Nephron (organoid): ENCODE measurements around the gene TRIM6.
"Not testable (repeated sequence)": the region's sequence is repeated elsewhere in the genome, so short reads cannot be mapped to it uniquely, and the experiment has no call there.

ENCODE experiments used
- H3K27ac Mint-ChIP-seq, 3 experiments: 2 replicates each; pipeline ENCODE4 v1.8.0; 2020; ENCODE audit warnings: mixed read lengths in 3 of 3, mild to moderate bottlenecking in 2 of 3, moderate library complexity in 1 of 3
- H3K27me3 Mint-ChIP-seq: 2 replicates; pipeline ENCODE4 v1.8.0; 2021; ENCODE audit warnings: low read depth, mild to moderate bottlenecking, moderate library complexity, mixed read lengths
- H3K36me3 Mint-ChIP-seq: 2 replicates; pipeline ENCODE4 v1.8.0; 2020; ENCODE audit warnings: low read depth, mixed read lengths
- H3K4me1 Mint-ChIP-seq: 2 replicates; pipeline ENCODE4 v1.8.0; 2020; ENCODE audit warnings: mixed read lengths
- H3K4me3 Mint-ChIP-seq, 3 experiments: 2 replicates each; pipeline ENCODE4 v1.8.0; 2020; ENCODE audit warnings: mild to moderate bottlenecking in 3 of 3, mixed read lengths in 3 of 3, moderate library complexity in 2 of 3
- H3K9me3 Mint-ChIP-seq: 2 replicates; pipeline ENCODE4 v1.8.0; 2020; ENCODE audit warnings: mixed read lengths
- CTCF ChIP-seq, 3 experiments: fragments of 200-600 bp; sonication (generic); IDR thresholded peaks; one replicate each; pipeline ENCODE4 v1.5.0; 2021; ENCODE audit warnings: antibody characterized with exemption in 3 of 3; ENCODE audit not compliant: unreplicated experiment in 3 of 3

Gene TRIM6

GRCh38 chr11:5631969-5632635, 35.7 kb downstream of the TRIM6 start:
- Mint-ChIP-seq H3K27me3 (no peaks in the 10 kb centered on the region), H3K4me3 (no peak overlapping the region), H3K27ac (no peak overlapping the region), H3K36me3 (peaks cover 16% of the 10 kb centered on the region), H3K9me3 (no peaks in the 10 kb centered on the region), H3K4me1 (no peaks in the 10 kb centered on the region)
- no peak for TF ChIP-seq CTCF (IDR thresholded peaks at IDR 0.05; ENCODE audit: unreplicated experiment in 3 of 3)

DNA sequence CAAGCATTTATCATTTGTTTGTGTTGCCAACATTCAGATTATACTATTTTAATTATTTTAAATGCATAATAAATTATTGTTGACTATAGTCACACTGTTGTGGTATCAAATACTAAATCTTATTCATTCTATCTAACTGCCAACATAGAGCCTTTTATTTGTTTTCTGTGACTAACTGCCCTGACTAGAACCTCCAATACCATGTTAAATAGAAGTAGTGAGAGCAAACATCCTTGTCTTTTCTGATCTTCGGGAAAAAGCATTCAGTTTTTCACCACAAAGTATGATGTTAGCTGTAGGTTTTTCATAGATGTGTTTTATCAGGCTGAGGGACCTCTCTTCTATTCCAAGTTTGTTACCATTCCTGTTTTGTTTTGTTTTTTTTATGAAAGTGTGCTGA, 43.5 kb downstream of the TRIM6 start:
- H3K4me1 Mint-ChIP-seq: no peaks in the 10 kb centered on the region
- peaks cover 7% of the 10 kb centered on the region for H3K36me3 Mint-ChIP-seq
- peaks cover 2% of the 10 kb centered on the region for H3K9me3 Mint-ChIP-seq
- H3K27me3 Mint-ChIP-seq: no peaks in the 10 kb centered on the region
- TF ChIP-seq CTCF (IDR thresholded peaks at IDR 0.05; ENCODE audit: unreplicated experiment in 3 of 3): no peak
- no peak overlapping the region for H3K4me3 Mint-ChIP-seq
- no peak overlapping the region for H3K27ac Mint-ChIP-seq

GRCh38 chr11:5643585-5643984, 47.1 kb downstream of the TRIM6 start:
- H3K4me1 Mint-ChIP-seq: no peaks in the 10 kb centered on the region
- no peak overlapping the region for H3K4me3 Mint-ChIP-seq
- H3K27ac Mint-ChIP-seq: no peak overlapping the region
- peaks cover 2% of the 10 kb centered on the region for H3K9me3 Mint-ChIP-seq
- no peak for TF ChIP-seq CTCF (IDR thresholded peaks at IDR 0.05; ENCODE audit: unreplicated experiment in 3 of 3)
- no peaks in the 10 kb centered on the region for H3K27me3 Mint-ChIP-seq
- peaks cover 7% of the 10 kb centered on the region for H3K36me3 Mint-ChIP-seq

DNA sequence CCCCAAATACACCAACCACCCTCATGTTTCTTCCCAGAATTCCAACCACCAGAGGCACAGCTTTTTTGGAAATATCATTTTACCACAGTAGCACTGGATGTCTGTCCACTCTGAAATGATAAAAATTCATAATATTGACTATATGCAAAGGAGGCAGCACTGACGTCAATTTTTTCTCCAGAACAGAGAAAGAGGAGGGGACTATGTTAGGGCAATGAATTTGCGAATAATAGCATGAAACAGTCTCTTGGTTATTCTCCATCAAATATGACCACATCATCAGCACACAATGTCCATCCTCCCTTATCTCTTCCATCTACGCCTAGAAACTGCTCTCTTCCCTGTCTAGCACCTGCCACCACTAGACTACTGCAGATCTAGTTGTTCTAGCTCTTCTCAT, 49.7 kb downstream of the TRIM6 start:
- Mint-ChIP-seq H3K27ac (no peak overlapping the region), H3K4me3 (no peak overlapping the region), H3K9me3 (no peaks in the 10 kb centered on the region), H3K36me3 (peaks cover 2% of the 10 kb centered on the region), H3K4me1 (no peaks in the 10 kb centered on the region), H3K27me3 (no peaks in the 10 kb centered on the region)
- TF ChIP-seq CTCF (IDR thresholded peaks at IDR 0.05; ENCODE audit: unreplicated experiment in 3 of 3): no peak

DNA sequence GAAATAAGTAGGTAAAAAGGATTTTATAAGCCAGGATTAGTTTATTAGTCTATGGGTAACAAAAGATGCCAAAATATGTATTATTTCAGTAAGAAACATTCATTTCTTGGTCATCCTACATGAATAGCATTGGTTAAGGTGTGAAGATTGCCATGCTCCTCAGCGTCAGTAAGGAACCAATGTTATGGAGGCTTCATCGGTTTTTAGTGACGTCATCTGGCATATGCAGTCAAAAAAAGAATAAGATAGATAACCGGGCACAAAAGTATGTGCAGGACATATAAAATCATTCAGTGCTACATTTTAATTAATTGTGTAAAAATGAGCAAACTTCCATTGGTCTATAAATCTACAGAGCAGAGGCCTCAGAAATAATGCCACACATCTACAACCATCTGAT, 59.0 kb downstream of the TRIM6 start:
- Mint-ChIP-seq H3K9me3 (peaks cover 26% of the 10 kb centered on the region), H3K4me3 (no peak overlapping the region), H3K27ac (no peak overlapping the region), H3K36me3 (peaks cover 17% of the 10 kb centered on the region), H3K27me3 (no peaks in the 10 kb centered on the region), H3K4me1 (no peaks in the 10 kb centered on the region)
- no peak for TF ChIP-seq CTCF (IDR thresholded peaks at IDR 0.05; ENCODE audit: unreplicated experiment in 3 of 3)

- not testable (repeated sequence) for H3K27ac Mint-ChIP-seq, H3K4me3 Mint-ChIP-seq, H3K27me3 Mint-ChIP-seq, H3K4me1 Mint-ChIP-seq
- peaks cover 24% of the 10 kb centered on the region for H3K9me3 Mint-ChIP-seq
- H3K36me3 Mint-ChIP-seq: peaks cover 21% of the 10 kb centered on the region
These were observed 60.5 kb downstream of the TRIM6 start for GRCh38 chr11:5656956-5657355.
